22Rv1 (cell line): ENCODE results near the gene MGAT3.

Experiments used
- H3K27ac ChIP-seq: fragments of 450-650 bp; 2 replicates; pipeline ENCODE4 v1.5.1; 2017
- CTCF ChIP-seq: fragments of 450-650 bp; IDR thresholded peaks from 2 replicates; pipeline ENCODE4 v1.5.1; 2017; ENCODE audit warnings: mild to moderate bottlenecking
- ZFX ChIP-seq: fragments of 450-650 bp; IDR thresholded peaks from 2 replicates; pipeline ENCODE4 v1.6.1; 2017; ENCODE audit warnings: antibody characterized with exemption, borderline replicate concordance

Gene MGAT3

GRCh38 chr22:39434243-39434653 is 22.6 kb upstream of the MGAT3 start:
- no peak for TF ChIP-seq CTCF
- H3K27ac ChIP-seq: no peak overlapping the region

- TF ChIP-seq ZFX: no peak
- no peak for TF ChIP-seq CTCF
- no peak overlapping the region for H3K27ac ChIP-seq
Measured at GRCh38 chr22:39434721-39435120, 22.1 kb upstream of the MGAT3 start.

- TF ChIP-seq CTCF (no peak), ZFX (no peak)
Measured at GRCh38 chr22:39435616-39436015, 21.2 kb upstream of the MGAT3 start.

GRCh38 chr22:39437791-39438704 is 18.8 kb upstream of the MGAT3 start:
- H3K27ac ChIP-seq: no peak overlapping the region
- TF ChIP-seq CTCF: no peak
- no peak for TF ChIP-seq ZFX

More at GRCh38 chr22:39435616-39436015, 21.2 kb upstream of the MGAT3 start:
- no peak overlapping the region for H3K27ac ChIP-seq

GRCh38 chr22:39439170-39439569 is 17.6 kb upstream of the MGAT3 start:
- TF ChIP-seq CTCF (no peak), ZFX (no peak)
- no peak overlapping the region for H3K27ac ChIP-seq

- no peak for TF ChIP-seq ZFX
- TF ChIP-seq CTCF: no peak
- H3K27ac ChIP-seq: no peak overlapping the region
Measured at GRCh38 chr22:39443398-39443797, 13.4 kb upstream of the MGAT3 start.

- H3K27ac ChIP-seq: no peak overlapping the region
- TF ChIP-seq ZFX: no peak
- no peak for TF ChIP-seq CTCF
Measured at GRCh38 chr22:39444247-39444800, 12.5 kb upstream of the MGAT3 start.
